Measurements from ENCODE around the gene MRAP2.

DNA sequence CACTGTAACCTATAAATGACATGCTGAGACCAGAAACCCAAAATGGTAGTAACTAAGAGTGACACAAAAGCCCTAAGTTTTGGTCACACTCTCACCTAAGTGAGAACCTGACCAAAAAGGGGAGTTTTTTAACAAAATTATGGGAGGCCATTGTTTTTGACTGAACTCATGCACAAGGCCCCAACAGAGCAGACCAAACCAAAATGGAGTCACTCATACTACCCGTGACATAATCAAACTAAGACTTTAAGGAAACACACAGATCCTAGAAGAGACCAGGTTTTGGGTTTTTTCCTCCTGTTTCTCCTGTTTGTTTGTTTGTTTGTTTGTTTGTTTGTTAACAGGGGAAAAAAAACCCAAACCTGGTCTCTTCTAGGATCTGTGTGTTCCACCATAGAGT is 49.2 kb upstream of the MRAP2 start:
- TF ChIP-seq, protein P1, sequence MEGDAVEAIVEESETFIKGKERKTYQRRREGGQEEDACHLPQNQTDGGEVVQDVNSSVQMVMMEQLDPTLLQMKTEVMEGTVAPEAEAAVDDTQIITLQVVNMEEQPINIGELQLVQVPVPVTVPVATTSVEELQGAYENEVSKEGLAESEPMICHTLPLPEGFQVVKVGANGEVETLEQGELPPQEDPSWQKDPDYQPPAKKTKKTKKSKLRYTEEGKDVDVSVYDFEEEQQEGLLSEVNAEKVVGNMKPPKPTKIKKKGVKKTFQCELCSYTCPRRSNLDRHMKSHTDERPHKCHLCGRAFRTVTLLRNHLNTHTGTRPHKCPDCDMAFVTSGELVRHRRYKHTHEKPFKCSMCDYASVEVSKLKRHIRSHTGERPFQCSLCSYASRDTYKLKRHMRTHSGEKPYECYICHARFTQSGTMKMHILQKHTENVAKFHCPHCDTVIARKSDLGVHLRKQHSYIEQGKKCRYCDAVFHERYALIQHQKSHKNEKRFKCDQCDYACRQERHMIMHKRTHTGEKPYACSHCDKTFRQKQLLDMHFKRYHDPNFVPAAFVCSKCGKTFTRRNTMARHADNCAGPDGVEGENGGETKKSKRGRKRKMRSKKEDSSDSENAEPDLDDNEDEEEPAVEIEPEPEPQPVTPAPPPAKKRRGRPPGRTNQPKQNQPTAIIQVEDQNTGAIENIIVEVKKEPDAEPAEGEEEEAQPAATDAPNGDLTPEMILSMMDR (IDR thresholded peaks at IDR 0.05; ENCODE audit: low read length): no peak
- no peak for TF ChIP-seq EZH2 (IDR thresholded peaks at IDR 0.05; ENCODE audit: borderline replicate concordance, low read length)

Data from OCI-LY1 (cell line).